Right lobe of liver (tissue), 6 donors: ENCODE measurements around the gene PRPF19. TPM values are rescaled to one million over a fixed set of nuclear protein-coding genes. Genes with fewer than 3 reads are reported as not detected.

ENCODE experiments used
- ATAC-seq, 4 donors: fragments of 200-7000 bp; cut with Tn5 transposase; one replicate each; pipeline ENCODE4 v1.9.1; 2020; ENCODE audit warnings: mild to moderate bottlenecking in 4 of 4, moderate library complexity in 4 of 4
- DNase-seq, 3 donors: peaks; one replicate each; pipeline ENCODE4 v3.0.0-alpha.2; 2020
- H3K27ac ChIP-seq, 3 donors: fragments of 200-600 bp; one replicate each; pipeline ENCODE4 v1.8.0; 2022
- H3K27me3 ChIP-seq, 2 donors: fragments of 200-600 bp; one replicate each; pipeline ENCODE4 v1.8.0; 2022
- H3K36me3 ChIP-seq, 4 donors: fragments of 200-600 bp; sonication (generic) in 1 of 4; one replicate each; pipeline versions ENCODE4 v1.5.1 to v1.8.0; 2017 to 2022; ENCODE audit warnings: control low read depth in 1 of 4
- H3K4me1 ChIP-seq, 4 donors: fragments of 200-600 bp; sonication (generic) in 1 of 4; one replicate each; pipeline versions ENCODE4 v1.5.1 to v1.8.0; 2017 to 2022; ENCODE audit warnings: control low read depth in 1 of 4
- H3K4me3 ChIP-seq, 3 donors: fragments of 200-600 bp; one replicate each; pipeline ENCODE4 v1.8.0; 2022
- H3K9me3 ChIP-seq, 4 donors: fragments of 200-600 bp; sonication (generic) in 1 of 4; one replicate each; pipeline versions ENCODE4 v1.5.1 to v1.8.0; 2017 to 2022; ENCODE audit warnings: control low read depth in 1 of 4
- CTCF ChIP-seq, 4 donors: fragments of 200-600 bp in 3 of 4; fragments of 450-650 bp in 1 of 4; IDR thresholded peaks; one replicate each; pipeline versions ENCODE4 v1.5.1 to v1.8.0; 2016 to 2022; ENCODE audit warnings: antibody characterized with exemption in 4 of 4, mild to moderate bottlenecking in 2 of 4
- POLR2A ChIP-seq: fragments of 450-650 bp; IDR thresholded peaks from one replicate; pipeline ENCODE4 v1.6.1; 2017; ENCODE audit warnings: antibody characterized with exemption, mild to moderate bottlenecking
- WGBS: methylation state at CpG from one replicate; pipeline ENCODE4 v1.1.6; 2018; ENCODE audit warnings: low coverage, low lambda C conversion rate; ENCODE audit not compliant: insufficient coverage; ENCODE audit errors: missing lambda C conversion rate; 5-methylcytosine and 5-hydroxymethylcytosine counted together
- intact Hi-C, 2 donors: fragments of 100-400 bp; cut with DNase I; formaldehyde crosslinking; loops; one replicate each; pipeline versions ENCODE4 v1.11.2 to v1.14.1; 2022
- total RNA-seq, 6 experiments: library from RNA; depleted of rRNA in 2 of 6; stranded (reverse); fragments of >200 nt in 2 of 6; fragmentation: NEBNext Ultra II Directional in 3 of 6; extraction: Animal tissue kit (Norgen Biotek cat#: 25700) in 3 of 6; gene quantifications; one replicate each; pipeline versions ENCODE4 v1.1.0 to v1.2.4, GENCODE V29; 2016 to 2023
- donor health status: DM: no; HTN: yes; CAD: no.
- donor health status: DM: no; HTN: no; CAD: no.
- donor health status: DM: no; HTN: no; CAD: no.
- donor health status: DM: no; HTN: yes; CAD: no.
- donor health status: DM: no; HTN: yes; CAD: no.

PRPF19 gene
- total RNA-seq, 6 experiments from 2014 or later = 45.5 to 82.6 (median 48.3) TPM

DNA sequence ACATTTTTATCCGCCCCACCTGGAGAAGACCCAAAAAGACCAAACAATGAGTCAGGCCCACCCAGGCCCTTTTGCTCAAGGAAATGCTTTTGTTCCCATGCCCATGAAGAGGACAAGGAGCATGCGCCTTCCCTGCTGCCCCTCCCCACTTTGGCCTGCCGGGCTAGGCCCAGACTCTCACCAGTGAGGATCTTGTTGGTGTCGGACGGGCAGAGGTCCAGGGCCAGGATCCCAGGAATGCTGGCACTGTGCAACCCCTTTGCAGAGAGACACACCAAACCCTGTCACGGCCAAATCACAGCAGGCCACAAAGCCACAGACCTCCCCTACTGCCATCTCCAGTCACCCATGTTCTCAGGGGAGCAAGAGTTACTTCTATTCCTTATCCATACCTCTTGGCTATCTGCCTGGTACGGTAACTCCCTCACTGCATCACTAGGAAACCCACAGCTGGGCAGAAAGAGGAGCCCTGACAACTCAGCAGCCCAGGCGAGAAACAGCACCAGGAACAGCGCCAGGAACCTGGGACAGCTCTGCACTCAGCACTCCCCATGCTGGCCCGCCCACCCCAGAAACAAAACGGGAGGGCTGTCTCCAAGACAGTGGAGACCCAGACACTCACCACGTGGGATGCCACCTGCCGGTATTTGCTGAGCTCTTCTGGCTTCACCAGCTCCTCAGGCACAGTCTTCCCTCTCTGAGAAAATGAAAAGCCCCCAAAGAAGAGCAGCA lies 5.5 kb downstream of the PRPF19 start:
- Histone ChIP-seq H3K27ac (no peak overlapping the region), H3K36me3 (peaks cover 9 to 78% (median 41%) of the 10 kb centered on the region in 4 donors), H3K9me3 (no peaks in the 10 kb centered on the region), H3K4me1 (peaks cover 0 to 18% (median 8%) of the 10 kb centered on the region in 4 donors), H3K4me3 (no peak overlapping the region), H3K27me3 (no peaks in the 10 kb centered on the region)
- DNase-seq (no peak), ATAC-seq (peak in 1 of 4 donors; percentile 8)
- TF ChIP-seq POLR2A (no peak), CTCF (IDR thresholded peaks at IDR 0.05) (no peak)
- WGBS = no CpG with 5 or more reads among the region's 13 CpGs
- intact Hi-C loops = loop anchor here in 1 of 2 donors (5.0 kb wide), 1 partner anchor 54 kb away; no protein-coding TSS in a partner anchor

- ATAC-seq (peak in 3 of 4 donors; percentile 22 to 74 (median 44)), DNase-seq (no peak)
- WGBS = 41% methylated on average over 4 of the region's 4 CpGs
- H3K4me1 ChIP-seq = peaks cover 0 to 10% (median 4%) of the 10 kb centered on the region in 4 donors
- H3K36me3 ChIP-seq = peaks cover 9 to 86% (median 44%) of the 10 kb centered on the region in 4 donors
- TF ChIP-seq POLR2A = no peak
- TF ChIP-seq CTCF (IDR thresholded peaks at IDR 0.05) = no peak
- intact Hi-C loops = loop anchor here in 1 of 2 donors (5.0 kb wide), 1 partner anchor 53 kb away; no protein-coding TSS in a partner anchor
- H3K9me3 ChIP-seq = no peaks in the 10 kb centered on the region
- H3K4me3 ChIP-seq = no peak overlapping the region
- H3K27ac ChIP-seq = peak overlapping the region in 1 of 3 donors; percentile 1
- no peaks in the 10 kb centered on the region for H3K27me3 ChIP-seq
These were observed 6.4 kb downstream of the PRPF19 start for GRCh38 chr11:60899977-60900376.

GRCh38 chr11:60899046-60899936 lies 7.1 kb downstream of the PRPF19 start:
- Histone ChIP-seq H3K4me1 (peaks cover 0 to 6% (median 0%) of the 10 kb centered on the region in 4 donors), H3K9me3 (no peaks in the 10 kb centered on the region), H3K36me3 (peaks cover 9 to 93% (median 48%) of the 10 kb centered on the region in 4 donors), H3K27ac (peak overlapping the region in 1 of 3 donors; percentile 1), H3K27me3 (no peaks in the 10 kb centered on the region), H3K4me3 (no peak overlapping the region)
- WGBS = 44% methylated on average over 11 of the region's 12 CpGs
- ATAC-seq = peak; percentile 75 to 89 (median 82)
- no peak for DNase-seq
- TF ChIP-seq CTCF (IDR thresholded peaks at IDR 0.05) = peak; percentile 88 to 95 (median 92)
- TF ChIP-seq POLR2A = no peak
- intact Hi-C loops = no loop called here

GRCh38 chr11:60897496-60897895 lies 8.9 kb downstream of the PRPF19 start:
- Histone ChIP-seq H3K9me3 (no peaks in the 10 kb centered on the region), H3K27me3 (no peaks in the 10 kb centered on the region), H3K36me3 (peaks cover 9 to 93% (median 47%) of the 10 kb centered on the region in 4 donors), H3K4me1 (peaks cover 0 to 6% (median 0%) of the 10 kb centered on the region in 4 donors), H3K4me3 (no peak overlapping the region), H3K27ac (no peak overlapping the region)
- WGBS = 92% methylated on average over 3 of the region's 4 CpGs
- intact Hi-C loops = no loop called here
- ATAC-seq (no peak), DNase-seq (no peak)
- TF ChIP-seq CTCF (IDR thresholded peaks at IDR 0.05) (no peak), POLR2A (no peak)
